PC-9 (cell line): ENCODE results near the gene RNF130. TPM values are rescaled to one million over a fixed set of nuclear protein-coding genes. Genes with fewer than 3 reads are reported as not detected.

Experiments used
- BruUV-seq: library from RNA; stranded (reverse); fragments of 400-500 nt; replicated peaks from 2 replicates; lab custom pipeline; 2021; lab: Mats Ljungman, UMichigan
- CTCF ChIA-PET: fragments of 300-600 bp; sonication (Branson Sonifier 250); formaldehyde crosslinking; loops from one replicate; lab custom pipeline; 2022; ENCODE audit warnings: antibody characterized with exemption; lab: Charles Lee
- POLR2A ChIA-PET: fragments of 300-600 bp; sonication (Branson Sonifier 250); formaldehyde crosslinking; loops from one replicate; lab custom pipeline; 2022; ENCODE audit warnings: antibody characterized with exemption; ENCODE audit not compliant: unreplicated experiment; lab: Charles Lee
- DNase-seq, 2 experiments: peaks; one replicate each; pipeline versions ENCODE4 v3.0.0 to v3.0.0-alpha.2; 2015 to 2022; ENCODE audit warnings: mixed read lengths in 1 of 2
- H2AFZ ChIP-seq: fragments of 200-600 bp; sonication (generic); 2 replicates; pipeline ENCODE4 v1.8.1; 2017; ENCODE audit warnings: antibody characterized with exemption
- H3F3A ChIP-seq: fragments of 200-600 bp; sonication (generic); 2 replicates; pipeline ENCODE4 v1.8.1; 2017; ENCODE audit warnings: antibody characterized with exemption, mild to moderate bottlenecking, low read depth; ENCODE audit not compliant: insufficient read depth
- H3K27ac ChIP-seq: fragments of 200-600 bp; sonication (generic); 2 replicates; pipeline ENCODE4 v1.6.1; 2016; ENCODE audit warnings: mixed run types
- H3K27me3 ChIP-seq: fragments of 200-600 bp; sonication (generic); 2 replicates; pipeline ENCODE4 v1.6.1; 2016; ENCODE audit warnings: low read depth, mixed run types; ENCODE audit not compliant: insufficient read depth
- H3K36me3 ChIP-seq: fragments of 200-600 bp; sonication (generic); 2 replicates; pipeline ENCODE4 v1.6.1; 2016; ENCODE audit warnings: low read depth, mixed run types
- H3K4me1 ChIP-seq: fragments of 200-600 bp; sonication (generic); replicated peaks from 2 replicates; pipeline ENCODE4 v1.6.1; 2016; ENCODE audit warnings: mixed run types; ENCODE audit not compliant: insufficient read depth
- H3K4me2 ChIP-seq: fragments of 200-600 bp; sonication (generic); 2 replicates; pipeline ENCODE4 v1.6.1; 2017; ENCODE audit warnings: mixed run types
- H3K4me3 ChIP-seq: fragments of 200-600 bp; sonication (generic); 2 replicates; pipeline ENCODE4 v1.6.1; 2016; ENCODE audit warnings: mixed run types
- H3K79me2 ChIP-seq: fragments of 200-600 bp; sonication (generic); 2 replicates; pipeline ENCODE4 v1.6.1; 2017; ENCODE audit warnings: low read depth, mixed run types
- H3K9me2 ChIP-seq: fragments of 200-600 bp; sonication (generic); 2 replicates; pipeline ENCODE4 v1.8.1; 2017; ENCODE audit warnings: mild to moderate bottlenecking; ENCODE audit not compliant: insufficient read depth
- H3K9me3 ChIP-seq: fragments of 200-600 bp; sonication (generic); 2 replicates; pipeline ENCODE4 v1.8.1; 2016; ENCODE audit warnings: low read depth; ENCODE audit not compliant: insufficient read depth
- H4K20me1 ChIP-seq: fragments of 200-600 bp; sonication (generic); 2 replicates; pipeline ENCODE4 v1.8.1; 2017; ENCODE audit not compliant: insufficient read depth
- EZH2 ChIP-seq: fragments of 200-600 bp; sonication (generic); IDR thresholded peaks from 2 replicates; pipeline ENCODE4 v1.8.0; 2017; ENCODE audit warnings: antibody characterized with exemption, low read depth
- intact Hi-C: fragments of 100-400 bp; cut with micrococcal nuclease; formaldehyde crosslinking; loops from one replicate; pipeline ENCODE4 v1.10.0; 2022; ENCODE audit not compliant: unreplicated experiment
- total RNA-seq: library from RNA; stranded (reverse); gene quantifications from 2 replicates; pipeline ENCODE4 v1.2.3, GENCODE V29; 2021
- TF ChIP-seq, protein P1 (sequence below): fragments of 200-600 bp; sonication (generic); conservative IDR thresholded peaks from 2 replicates; pipeline ENCODE4 v1.6.1; 2017; ENCODE audit warnings: mixed run types, antibody characterized with exemption, mild to moderate bottlenecking, moderate library complexity

The RNF130 gene
- total RNA-seq, 1 experiment from 2014 or later: 49.6 TPM

DNA sequence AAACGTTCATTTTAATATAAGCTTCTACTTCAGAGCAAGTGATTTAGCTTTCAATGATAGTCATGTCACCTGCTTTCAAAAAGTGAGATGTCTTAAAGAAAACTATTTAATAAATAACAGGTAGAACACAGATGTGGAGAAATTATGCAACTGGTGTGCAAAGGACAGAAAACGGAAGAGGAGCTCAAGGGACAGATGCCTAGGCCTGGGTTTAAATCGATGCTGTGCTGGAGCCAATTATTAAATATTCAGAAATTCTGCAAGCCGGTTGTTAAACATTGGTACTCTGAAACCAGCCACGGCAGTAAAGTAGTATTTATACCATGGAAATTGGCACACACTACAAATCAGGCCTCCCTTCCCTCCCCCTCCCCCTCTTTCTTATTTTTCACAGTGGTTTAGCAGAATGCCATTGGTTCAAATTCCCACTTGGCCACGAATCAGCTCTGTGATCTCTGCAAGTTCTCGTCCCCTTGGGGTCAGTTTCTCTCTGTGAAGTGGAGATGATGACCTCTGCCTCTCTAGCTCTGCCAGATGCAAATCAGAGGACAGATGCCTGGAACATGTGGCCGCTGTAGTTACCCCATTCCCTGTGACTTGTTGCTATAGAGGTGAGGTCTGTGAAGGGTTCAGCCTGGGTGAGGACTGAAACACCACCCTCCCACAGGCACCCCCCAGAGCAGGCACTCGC lies 6.2 kb upstream of the RNF130 start:
- no peak for DNase-seq
- no peaks in the 10 kb centered on the region for H3K4me1 ChIP-seq
- H3K9me2 ChIP-seq: no peaks in the 10 kb centered on the region
- no peak overlapping the region for H3K4me3 ChIP-seq
- intact Hi-C loops: no loop called here
- no peak overlapping the region for H2AFZ ChIP-seq
- no peak overlapping the region for H3K4me2 ChIP-seq
- H3K36me3 ChIP-seq: no peaks in the 10 kb centered on the region
- peaks cover 1% of the 10 kb centered on the region; the same call in 1 of the 2 replicates for H3K9me3 ChIP-seq
- no peaks in the 10 kb centered on the region for H4K20me1 ChIP-seq
- CTCF ChIA-PET: no interaction called here
- POLR2A ChIA-PET: interaction anchor here (0.5 kb wide), 1 partner anchor 219 kb away, joined by 6 read pairs; no protein-coding TSS in a partner anchor
- no peaks in the 10 kb centered on the region for H3K79me2 ChIP-seq
- H3K27me3 ChIP-seq: peaks cover 26% of the 10 kb centered on the region; the same call in 1 of the 2 replicates
- no peaks in the 10 kb centered on the region for H3F3A ChIP-seq
- BruUV-seq: no TSS peak
- no peak overlapping the region for H3K27ac ChIP-seq
- no peak for TF ChIP-seq EZH2
- TF ChIP-seq, protein P1, sequence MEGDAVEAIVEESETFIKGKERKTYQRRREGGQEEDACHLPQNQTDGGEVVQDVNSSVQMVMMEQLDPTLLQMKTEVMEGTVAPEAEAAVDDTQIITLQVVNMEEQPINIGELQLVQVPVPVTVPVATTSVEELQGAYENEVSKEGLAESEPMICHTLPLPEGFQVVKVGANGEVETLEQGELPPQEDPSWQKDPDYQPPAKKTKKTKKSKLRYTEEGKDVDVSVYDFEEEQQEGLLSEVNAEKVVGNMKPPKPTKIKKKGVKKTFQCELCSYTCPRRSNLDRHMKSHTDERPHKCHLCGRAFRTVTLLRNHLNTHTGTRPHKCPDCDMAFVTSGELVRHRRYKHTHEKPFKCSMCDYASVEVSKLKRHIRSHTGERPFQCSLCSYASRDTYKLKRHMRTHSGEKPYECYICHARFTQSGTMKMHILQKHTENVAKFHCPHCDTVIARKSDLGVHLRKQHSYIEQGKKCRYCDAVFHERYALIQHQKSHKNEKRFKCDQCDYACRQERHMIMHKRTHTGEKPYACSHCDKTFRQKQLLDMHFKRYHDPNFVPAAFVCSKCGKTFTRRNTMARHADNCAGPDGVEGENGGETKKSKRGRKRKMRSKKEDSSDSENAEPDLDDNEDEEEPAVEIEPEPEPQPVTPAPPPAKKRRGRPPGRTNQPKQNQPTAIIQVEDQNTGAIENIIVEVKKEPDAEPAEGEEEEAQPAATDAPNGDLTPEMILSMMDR: no peak

DNA sequence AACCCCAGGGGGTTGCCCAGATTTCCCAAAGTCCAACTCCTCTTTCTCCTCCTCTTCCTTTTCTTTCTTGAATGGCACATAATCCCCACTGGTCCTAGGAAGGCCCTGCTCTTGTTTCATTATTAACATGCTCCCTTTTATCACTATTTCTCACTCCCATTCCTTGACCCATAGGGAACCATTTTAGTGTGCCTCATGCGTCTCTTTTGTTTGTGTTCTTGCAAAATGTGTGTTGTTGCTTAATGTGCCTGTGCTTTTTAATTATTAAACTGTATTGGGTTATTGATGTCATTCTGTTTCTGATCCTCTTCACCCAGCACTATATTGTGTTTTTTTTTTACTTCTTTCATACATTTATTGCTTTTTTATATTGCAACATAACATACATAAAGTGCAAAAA lies 4.1 kb upstream of the RNF130 start:
- Histone ChIP-seq H4K20me1 (no peaks in the 10 kb centered on the region), H3K79me2 (peaks cover under 1% of the 10 kb centered on the region; the same call in 1 of the 2 replicates), H3K4me1 (peaks cover under 1% of the 10 kb centered on the region; the same call in 1 of the 2 replicates), H3K9me2 (no peaks in the 10 kb centered on the region), H3K4me2 (no peak overlapping the region), H3F3A (no peaks in the 10 kb centered on the region), H3K27ac (no peak overlapping the region), H3K4me3 (no peak overlapping the region), H3K36me3 (no peaks in the 10 kb centered on the region), H3K27me3 (peaks cover 13% of the 10 kb centered on the region; the same call in 1 of the 2 replicates), H3K9me3 (peaks cover 7% of the 10 kb centered on the region; the same call in 1 of the 2 replicates), H2AFZ (no peak overlapping the region)
- ChIA-PET POLR2A (no interaction called here), CTCF (no interaction called here)
- DNase-seq: no peak
- intact Hi-C loops: no loop called here
- no peak for TF ChIP-seq EZH2
- TF ChIP-seq, protein P1: no peak
- no TSS peak for BruUV-seq

DNA sequence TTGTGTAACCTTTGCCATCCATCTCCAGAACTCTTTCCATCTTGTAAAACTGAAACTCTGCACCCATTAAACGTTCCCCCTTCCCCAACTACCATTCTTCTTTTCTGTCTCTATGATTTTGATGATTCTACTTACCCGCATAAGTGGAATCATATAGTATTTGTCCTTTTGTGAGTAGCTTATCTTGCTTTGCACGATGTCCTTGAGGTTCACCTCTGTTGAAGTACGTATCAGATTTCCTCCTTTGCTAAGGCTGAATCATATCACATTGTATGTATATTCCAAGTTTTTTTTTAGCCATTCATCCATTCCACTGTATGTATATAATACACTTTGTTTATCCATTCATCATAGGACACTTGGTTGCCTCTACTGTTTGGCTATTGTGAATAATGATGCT lies 2.9 kb upstream of the RNF130 start:
- intact Hi-C loops: loop anchor here (5.0 kb wide), 2 partner anchors 162 to 522 kb away; partner anchors contain the start of gene RUFY1
- no TSS peak for BruUV-seq
- H3F3A ChIP-seq: no peaks in the 10 kb centered on the region
- H3K36me3 ChIP-seq: no peaks in the 10 kb centered on the region
- peaks cover 13% of the 10 kb centered on the region for H3K79me2 ChIP-seq
- no peaks in the 10 kb centered on the region for H3K9me2 ChIP-seq
- H3K4me3 ChIP-seq: no peak overlapping the region
- no peak overlapping the region for H3K4me2 ChIP-seq
- H3K9me3 ChIP-seq: peaks cover 7% of the 10 kb centered on the region; the same call in 1 of the 2 replicates
- 0 out of 2 replicates have a peak, but pooled peaks cover 7% of the 10 kb centered on the region for H3K27me3 ChIP-seq
- H3K4me1 ChIP-seq: peaks cover 13% of the 10 kb centered on the region
- no peak overlapping the region for H3K27ac ChIP-seq
- DNase-seq: no peak
- H2AFZ ChIP-seq: no peak overlapping the region
- ChIA-PET POLR2A (no interaction called here), CTCF (no interaction called here)
- TF ChIP-seq EZH2: no peak
- TF ChIP-seq, protein P1: no peak
- H4K20me1 ChIP-seq: no peaks in the 10 kb centered on the region
